Measurements from ENCODE around the gene PHLPP2. TPM values are rescaled to one million over a fixed set of nuclear protein-coding genes. Genes with fewer than 3 reads are reported as not detected.

PHLPP2 gene
- total RNA-seq, 1 experiment from 2014 or later: 13.1 TPM

DNA sequence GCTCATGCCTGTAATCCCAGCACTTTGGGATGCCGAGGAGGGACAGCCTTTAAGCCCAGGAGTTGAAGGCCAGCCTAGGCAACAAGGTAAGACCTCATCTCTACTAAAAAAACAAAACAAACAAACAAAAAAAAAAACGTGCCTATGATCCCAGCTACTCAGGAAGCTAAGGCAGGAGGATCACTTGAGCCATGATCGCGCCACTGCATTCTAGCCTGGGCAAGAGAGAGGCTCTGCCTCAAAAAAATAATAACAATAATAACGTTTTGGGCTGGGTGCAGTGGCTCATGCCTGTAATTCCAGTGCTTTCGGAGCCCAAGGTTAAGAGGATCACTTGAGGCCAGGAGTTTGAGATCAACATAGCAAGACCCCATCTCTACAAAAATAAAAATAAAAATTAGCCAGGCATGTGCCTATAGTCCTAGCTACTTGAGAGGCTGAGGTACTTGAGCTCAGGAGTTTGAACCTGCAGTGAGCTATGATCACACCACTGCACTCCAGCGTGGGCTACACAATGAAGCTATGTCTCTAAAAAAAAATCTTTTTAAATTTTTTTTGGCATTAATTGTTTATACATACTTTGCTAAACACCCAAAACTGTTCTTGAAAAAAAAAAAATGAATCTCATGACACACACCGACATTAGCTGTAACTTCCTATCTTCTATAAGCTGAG, 3.3 kb downstream of the PHLPP2 start:
- ATAC-seq (no peak), DNase-seq (ENCODE audit: low read depth, low spot score) (no peak)
- H3K36me3 ChIP-seq (ENCODE audit: control insufficient read depth, insufficient read depth, low read length): no peaks in the 10 kb centered on the region
- H3K4me1 ChIP-seq (ENCODE audit: control insufficient read depth, insufficient read depth, low read length): peaks cover 8% of the 10 kb centered on the region
- intact Hi-C loops (cut with micrococcal nuclease; ENCODE audit: unreplicated experiment) (no loop called here), in situ Hi-C loops (cut with HindIII; ENCODE audit: low pct_unique_long_range_greater_than_20kb, low sequenced_read_pairs) (no loop called here)
- no peaks in the 10 kb centered on the region for H3K9me3 ChIP-seq (ENCODE audit: control insufficient read depth, insufficient read depth, low read depth, low read length)
- H3K27me3 ChIP-seq (ENCODE audit: control insufficient read depth, insufficient read depth, low read length): no peaks in the 10 kb centered on the region
- H3K27ac ChIP-seq (ENCODE audit: low read length): no peak overlapping the region
- TF ChIP-seq SIN3A (IDR thresholded peaks at IDR 0.05; ENCODE audit: borderline replicate concordance, insufficient read depth, low read depth, low read length): no peak
- TF ChIP-seq TCF7L2 (IDR thresholded peaks at IDR 0.05; ENCODE audit: low read depth, low read length): no peak
- TF ChIP-seq, protein P1, sequence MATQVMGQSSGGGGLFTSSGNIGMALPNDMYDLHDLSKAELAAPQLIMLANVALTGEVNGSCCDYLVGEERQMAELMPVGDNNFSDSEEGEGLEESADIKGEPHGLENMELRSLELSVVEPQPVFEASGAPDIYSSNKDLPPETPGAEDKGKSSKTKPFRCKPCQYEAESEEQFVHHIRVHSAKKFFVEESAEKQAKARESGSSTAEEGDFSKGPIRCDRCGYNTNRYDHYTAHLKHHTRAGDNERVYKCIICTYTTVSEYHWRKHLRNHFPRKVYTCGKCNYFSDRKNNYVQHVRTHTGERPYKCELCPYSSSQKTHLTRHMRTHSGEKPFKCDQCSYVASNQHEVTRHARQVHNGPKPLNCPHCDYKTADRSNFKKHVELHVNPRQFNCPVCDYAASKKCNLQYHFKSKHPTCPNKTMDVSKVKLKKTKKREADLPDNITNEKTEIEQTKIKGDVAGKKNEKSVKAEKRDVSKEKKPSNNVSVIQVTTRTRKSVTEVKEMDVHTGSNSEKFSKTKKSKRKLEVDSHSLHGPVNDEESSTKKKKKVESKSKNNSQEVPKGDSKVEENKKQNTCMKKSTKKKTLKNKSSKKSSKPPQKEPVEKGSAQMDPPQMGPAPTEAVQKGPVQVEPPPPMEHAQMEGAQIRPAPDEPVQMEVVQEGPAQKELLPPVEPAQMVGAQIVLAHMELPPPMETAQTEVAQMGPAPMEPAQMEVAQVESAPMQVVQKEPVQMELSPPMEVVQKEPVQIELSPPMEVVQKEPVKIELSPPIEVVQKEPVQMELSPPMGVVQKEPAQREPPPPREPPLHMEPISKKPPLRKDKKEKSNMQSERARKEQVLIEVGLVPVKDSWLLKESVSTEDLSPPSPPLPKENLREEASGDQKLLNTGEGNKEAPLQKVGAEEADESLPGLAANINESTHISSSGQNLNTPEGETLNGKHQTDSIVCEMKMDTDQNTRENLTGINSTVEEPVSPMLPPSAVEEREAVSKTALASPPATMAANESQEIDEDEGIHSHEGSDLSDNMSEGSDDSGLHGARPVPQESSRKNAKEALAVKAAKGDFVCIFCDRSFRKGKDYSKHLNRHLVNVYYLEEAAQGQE (IDR thresholded peaks at IDR 0.05; ENCODE audit: insufficient read depth in 1 of 2, low read depth in 2 of 2, low read length in 1 of 2): no peak
- no peak for TF ChIP-seq POLR2AphosphoS5 (IDR thresholded peaks at IDR 0.05; ENCODE audit: low read depth, low read length)
- TF ChIP-seq, protein P2, sequence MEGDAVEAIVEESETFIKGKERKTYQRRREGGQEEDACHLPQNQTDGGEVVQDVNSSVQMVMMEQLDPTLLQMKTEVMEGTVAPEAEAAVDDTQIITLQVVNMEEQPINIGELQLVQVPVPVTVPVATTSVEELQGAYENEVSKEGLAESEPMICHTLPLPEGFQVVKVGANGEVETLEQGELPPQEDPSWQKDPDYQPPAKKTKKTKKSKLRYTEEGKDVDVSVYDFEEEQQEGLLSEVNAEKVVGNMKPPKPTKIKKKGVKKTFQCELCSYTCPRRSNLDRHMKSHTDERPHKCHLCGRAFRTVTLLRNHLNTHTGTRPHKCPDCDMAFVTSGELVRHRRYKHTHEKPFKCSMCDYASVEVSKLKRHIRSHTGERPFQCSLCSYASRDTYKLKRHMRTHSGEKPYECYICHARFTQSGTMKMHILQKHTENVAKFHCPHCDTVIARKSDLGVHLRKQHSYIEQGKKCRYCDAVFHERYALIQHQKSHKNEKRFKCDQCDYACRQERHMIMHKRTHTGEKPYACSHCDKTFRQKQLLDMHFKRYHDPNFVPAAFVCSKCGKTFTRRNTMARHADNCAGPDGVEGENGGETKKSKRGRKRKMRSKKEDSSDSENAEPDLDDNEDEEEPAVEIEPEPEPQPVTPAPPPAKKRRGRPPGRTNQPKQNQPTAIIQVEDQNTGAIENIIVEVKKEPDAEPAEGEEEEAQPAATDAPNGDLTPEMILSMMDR (IDR thresholded peaks at IDR 0.05): no peak
- no TSS peak for BruUV-seq (replicated peaks)
- ChIA-PET CTCF (no interaction called here), POLR2A (no interaction called here)
- H3K4me3 ChIP-seq (ENCODE audit: low read depth in 2 of 2, low read length in 2 of 2): no peak overlapping the region

DNA sequence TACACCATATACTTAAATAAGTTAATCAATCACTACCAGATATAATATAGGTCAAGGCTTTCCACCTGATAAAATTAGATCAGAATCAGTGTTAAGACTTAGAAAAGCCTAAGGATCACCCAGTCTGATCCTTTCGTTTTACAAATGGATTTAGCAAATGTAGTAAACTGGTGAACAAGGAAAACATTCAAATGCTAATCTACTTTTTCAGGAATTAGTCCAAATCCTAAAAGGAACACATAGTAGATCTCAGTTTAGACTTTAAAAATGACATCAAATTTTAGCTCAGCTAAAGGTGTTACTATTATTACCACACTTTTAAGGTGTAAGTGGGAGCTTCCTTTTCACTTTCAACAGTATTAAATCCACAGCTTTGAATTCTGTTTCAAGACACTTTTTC, 12.0 kb downstream of the PHLPP2 start:
- ChIA-PET CTCF (no interaction called here), POLR2A (no interaction called here)
- intact Hi-C loops (cut with micrococcal nuclease; ENCODE audit: unreplicated experiment): no loop called here
- Histone ChIP-seq H3K27ac (ENCODE audit: low read length) (no peak overlapping the region), H3K27me3 (ENCODE audit: control insufficient read depth, insufficient read depth, low read length) (no peaks in the 10 kb centered on the region), H3K4me3 (ENCODE audit: low read depth in 2 of 2, low read length in 2 of 2) (no peak overlapping the region), H3K9me3 (ENCODE audit: control insufficient read depth, insufficient read depth, low read depth, low read length) (no peaks in the 10 kb centered on the region), H3K4me1 (ENCODE audit: control insufficient read depth, insufficient read depth, low read length) (peaks cover 22% of the 10 kb centered on the region), H3K36me3 (ENCODE audit: control insufficient read depth, insufficient read depth, low read length) (peaks cover 4% of the 10 kb centered on the region; the same call in 1 of the 2 replicates)
- ATAC-seq (no peak), DNase-seq (ENCODE audit: low read depth, low spot score) (no peak)
- in situ Hi-C loops (cut with HindIII; ENCODE audit: low pct_unique_long_range_greater_than_20kb, low sequenced_read_pairs): no loop called here
- no TSS peak for BruUV-seq (replicated peaks)
- TF ChIP-seq POLR2AphosphoS5 (IDR thresholded peaks at IDR 0.05; ENCODE audit: low read depth, low read length): no peak
- TF ChIP-seq, protein P2 (IDR thresholded peaks at IDR 0.05): no peak
- TF ChIP-seq SIN3A (IDR thresholded peaks at IDR 0.05; ENCODE audit: borderline replicate concordance, insufficient read depth, low read depth, low read length): no peak
- TF ChIP-seq, protein P1 (IDR thresholded peaks at IDR 0.05; ENCODE audit: insufficient read depth in 1 of 2, low read depth in 2 of 2, low read length in 1 of 2): no peak
- no peak for TF ChIP-seq TCF7L2 (IDR thresholded peaks at IDR 0.05; ENCODE audit: low read depth, low read length)

Data from Panc1 (cell line).